Measurements from ENCODE around the gene IL11.

The IL11 gene

GRCh38 chr19:55386493-55386971 lies 16.3 kb upstream of the IL11 start:
- TF ChIP-seq, protein P1, sequence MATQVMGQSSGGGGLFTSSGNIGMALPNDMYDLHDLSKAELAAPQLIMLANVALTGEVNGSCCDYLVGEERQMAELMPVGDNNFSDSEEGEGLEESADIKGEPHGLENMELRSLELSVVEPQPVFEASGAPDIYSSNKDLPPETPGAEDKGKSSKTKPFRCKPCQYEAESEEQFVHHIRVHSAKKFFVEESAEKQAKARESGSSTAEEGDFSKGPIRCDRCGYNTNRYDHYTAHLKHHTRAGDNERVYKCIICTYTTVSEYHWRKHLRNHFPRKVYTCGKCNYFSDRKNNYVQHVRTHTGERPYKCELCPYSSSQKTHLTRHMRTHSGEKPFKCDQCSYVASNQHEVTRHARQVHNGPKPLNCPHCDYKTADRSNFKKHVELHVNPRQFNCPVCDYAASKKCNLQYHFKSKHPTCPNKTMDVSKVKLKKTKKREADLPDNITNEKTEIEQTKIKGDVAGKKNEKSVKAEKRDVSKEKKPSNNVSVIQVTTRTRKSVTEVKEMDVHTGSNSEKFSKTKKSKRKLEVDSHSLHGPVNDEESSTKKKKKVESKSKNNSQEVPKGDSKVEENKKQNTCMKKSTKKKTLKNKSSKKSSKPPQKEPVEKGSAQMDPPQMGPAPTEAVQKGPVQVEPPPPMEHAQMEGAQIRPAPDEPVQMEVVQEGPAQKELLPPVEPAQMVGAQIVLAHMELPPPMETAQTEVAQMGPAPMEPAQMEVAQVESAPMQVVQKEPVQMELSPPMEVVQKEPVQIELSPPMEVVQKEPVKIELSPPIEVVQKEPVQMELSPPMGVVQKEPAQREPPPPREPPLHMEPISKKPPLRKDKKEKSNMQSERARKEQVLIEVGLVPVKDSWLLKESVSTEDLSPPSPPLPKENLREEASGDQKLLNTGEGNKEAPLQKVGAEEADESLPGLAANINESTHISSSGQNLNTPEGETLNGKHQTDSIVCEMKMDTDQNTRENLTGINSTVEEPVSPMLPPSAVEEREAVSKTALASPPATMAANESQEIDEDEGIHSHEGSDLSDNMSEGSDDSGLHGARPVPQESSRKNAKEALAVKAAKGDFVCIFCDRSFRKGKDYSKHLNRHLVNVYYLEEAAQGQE (IDR thresholded peaks at IDR 0.05; ENCODE audit: insufficient read depth in 1 of 2, low read depth in 2 of 2, low read length in 2 of 2), result no peak
- no peak for TF ChIP-seq FOXP2 (optimal IDR thresholded peaks at IDR 0.05; ENCODE audit: borderline replicate concordance, extremely low read depth, extremely low read length, insufficient read depth)

GRCh38 chr19:55385724-55386492 lies 15.6 kb upstream of the IL11 start, which contains the start of gene RPL28:
Gene RPL28, plus strand, starts transcription at chr19:55385932. Its CDS starts 426 bp downstream, at chr19:55386358.
- TF ChIP-seq, protein P1 (IDR thresholded peaks at IDR 0.05; ENCODE audit: insufficient read depth in 1 of 2, low read depth in 2 of 2, low read length in 2 of 2), result peak; percentile 62 to 64; a peak in 2 of 4 replicates
- peak; percentile 99 for TF ChIP-seq POLR2AphosphoS5 (IDR thresholded peaks at IDR 0.05; ENCODE audit: low read depth, low read length)
- peak; percentile 53; the same call in 1 of the 2 replicates for TF ChIP-seq SIN3A (IDR thresholded peaks at IDR 0.05; ENCODE audit: borderline replicate concordance, insufficient read depth, low read length)
- TF ChIP-seq FOXP2 (optimal IDR thresholded peaks at IDR 0.05; ENCODE audit: borderline replicate concordance, extremely low read depth, extremely low read length, insufficient read depth), result peak; percentile 94
- peak; percentile 100 for TF ChIP-seq TAF1 (IDR thresholded peaks at IDR 0.05; ENCODE audit: borderline replicate concordance, insufficient read depth, low read length)

- TF ChIP-seq TAF1 (IDR thresholded peaks at IDR 0.05; ENCODE audit: borderline replicate concordance, insufficient read depth, low read length) (0 out of 2 replicates have a peak, but pooled peaks have one; percentile 32), SIN3A (IDR thresholded peaks at IDR 0.05; ENCODE audit: borderline replicate concordance, insufficient read depth, low read length) (no peak), POLR2AphosphoS5 (IDR thresholded peaks at IDR 0.05; ENCODE audit: low read depth, low read length) (no peak; the same call in 1 of the 2 replicates), FOXP2 (optimal IDR thresholded peaks at IDR 0.05; ENCODE audit: borderline replicate concordance, extremely low read depth, extremely low read length, insufficient read depth) (no peak)
- TF ChIP-seq, protein P1 (IDR thresholded peaks at IDR 0.05; ENCODE audit: insufficient read depth in 1 of 2, low read depth in 2 of 2, low read length in 2 of 2), result no peak
Observed at GRCh38 chr19:55384920-55385723, 14.9 kb upstream of the IL11 start.

GRCh38 chr19:55384131-55384919 lies 14.1 kb upstream of the IL11 start, which contains the start of gene TMEM238:
Gene TMEM238, minus strand, starts transcription at chr19:55384292. Its CDS starts 33 bp downstream, at chr19:55384259.
- TF ChIP-seq FOXP2 (optimal IDR thresholded peaks at IDR 0.05; ENCODE audit: borderline replicate concordance, extremely low read depth, extremely low read length, insufficient read depth) (no peak), SIN3A (IDR thresholded peaks at IDR 0.05; ENCODE audit: borderline replicate concordance, insufficient read depth, low read length) (no peak), TAF1 (IDR thresholded peaks at IDR 0.05; ENCODE audit: borderline replicate concordance, insufficient read depth, low read length) (no peak), POLR2AphosphoS5 (IDR thresholded peaks at IDR 0.05; ENCODE audit: low read depth, low read length) (no peak)
- TF ChIP-seq, protein P1 (IDR thresholded peaks at IDR 0.05; ENCODE audit: insufficient read depth in 1 of 2, low read depth in 2 of 2, low read length in 2 of 2), result no peak
